GM12878 (cell line): Measurements from ENCODE around the gene SCAANT1. TPM values are rescaled to one million over a fixed set of nuclear protein-coding genes. Genes with fewer than 3 reads are reported as not detected.

Experiments used
- ASH2L ChIP-seq: fragments of 300-600, 200-600 bp; sonication (generic); IDR thresholded peaks from 2 replicates; pipeline ENCODE4 v1.6.1; 2017; ENCODE audit warnings: low read depth, mild to moderate bottlenecking, borderline replicate concordance
- EGR1 ChIP-seq, 2 experiments: IDR thresholded peaks; 1 replicate in 1 of 2; 2 replicates in 1 of 2; pipeline ENCODE4 v1.6.1; 2011 to 2012; ENCODE audit warnings: low read depth in 2 of 2, low read length in 2 of 2, borderline replicate concordance in 1 of 2, mild to moderate bottlenecking in 1 of 2, moderate library complexity in 1 of 2
- IRF5 ChIP-seq: fragments of 450-650 bp; IDR thresholded peaks from 2 replicates; pipeline ENCODE4 v1.6.1; 2017; ENCODE audit warnings: borderline replicate concordance
- NFYB ChIP-seq: IDR thresholded peaks from 2 replicates; pipeline ENCODE4 v1.6.1; 2011; ENCODE audit warnings: low read depth, mild to moderate bottlenecking, low read length, improper control_type of control experiment, moderate library complexity; ENCODE audit not compliant: insufficient read depth
- NR2C2 ChIP-seq: IDR thresholded peaks from 2 replicates; pipeline ENCODE4 v1.6.1; 2011; ENCODE audit warnings: borderline replicate concordance, low read depth; ENCODE audit not compliant: control insufficient read depth, insufficient read length
- STAT1 ChIP-seq: fragments of 450-650 bp; conservative IDR thresholded peaks from 2 replicates; pipeline ENCODE4 v1.6.1; 2014; ENCODE audit warnings: antibody characterized with exemption, mild to moderate bottlenecking
- TCF3 ChIP-seq: IDR thresholded peaks from 2 replicates; pipeline ENCODE4 v1.6.1; 2012; ENCODE audit warnings: low read depth, mild to moderate bottlenecking, low read length, borderline replicate concordance; ENCODE audit not compliant: insufficient read depth
- ZSCAN29 ChIP-seq: fragments of 450-650 bp; IDR thresholded peaks from 2 replicates; pipeline ENCODE4 v1.6.1; 2017; ENCODE audit warnings: mild to moderate bottlenecking, moderate library complexity
- polyA plus RNA-seq, 11 experiments: library from polyadenylated mRNA; depleted of rRNA in 4 of 11; unstranded in 6 of 11; stranded (reverse) in 5 of 11; fragments of >200 nt; fragmentation: Nextera tagmentation in 4 of 11; fragmentation: Illumina TruSeq in 1 of 11; extraction: Ambion mirVana in 4 of 11; extraction: Trizol in 1 of 11; gene quantifications; 1 replicate in 1 of 11; 2 replicates in 10 of 11; pipeline versions ENCODE4 v1.2.1 to v1.2.3, GENCODE V29; 2011 to 2016; ENCODE audit warnings: inconsistent platforms in 2 of 11, missing spikeins in 2 of 11, low read depth in 1 of 11
- total RNA-seq, 4 experiments: library from RNA; depleted of rRNA in 3 of 4; stranded (reverse); fragments of >200 nt in 3 of 4; fragmentation: Illumina TruSeq in 1 of 4; extraction: Trizol in 1 of 4; gene quantifications; 2 replicates each; pipeline versions ENCODE4 v1.2.1 to v1.2.3, GENCODE V29; 2013 to 2021

Gene SCAANT1
- total and polyA plus RNA-seq, 10 of the 15 experiments (the other 5 are each of a cell fraction or from before 2014, with no cell fraction given) = 0.60 to 1.7 (median 0.95) TPM; not detected in 6

DNA sequence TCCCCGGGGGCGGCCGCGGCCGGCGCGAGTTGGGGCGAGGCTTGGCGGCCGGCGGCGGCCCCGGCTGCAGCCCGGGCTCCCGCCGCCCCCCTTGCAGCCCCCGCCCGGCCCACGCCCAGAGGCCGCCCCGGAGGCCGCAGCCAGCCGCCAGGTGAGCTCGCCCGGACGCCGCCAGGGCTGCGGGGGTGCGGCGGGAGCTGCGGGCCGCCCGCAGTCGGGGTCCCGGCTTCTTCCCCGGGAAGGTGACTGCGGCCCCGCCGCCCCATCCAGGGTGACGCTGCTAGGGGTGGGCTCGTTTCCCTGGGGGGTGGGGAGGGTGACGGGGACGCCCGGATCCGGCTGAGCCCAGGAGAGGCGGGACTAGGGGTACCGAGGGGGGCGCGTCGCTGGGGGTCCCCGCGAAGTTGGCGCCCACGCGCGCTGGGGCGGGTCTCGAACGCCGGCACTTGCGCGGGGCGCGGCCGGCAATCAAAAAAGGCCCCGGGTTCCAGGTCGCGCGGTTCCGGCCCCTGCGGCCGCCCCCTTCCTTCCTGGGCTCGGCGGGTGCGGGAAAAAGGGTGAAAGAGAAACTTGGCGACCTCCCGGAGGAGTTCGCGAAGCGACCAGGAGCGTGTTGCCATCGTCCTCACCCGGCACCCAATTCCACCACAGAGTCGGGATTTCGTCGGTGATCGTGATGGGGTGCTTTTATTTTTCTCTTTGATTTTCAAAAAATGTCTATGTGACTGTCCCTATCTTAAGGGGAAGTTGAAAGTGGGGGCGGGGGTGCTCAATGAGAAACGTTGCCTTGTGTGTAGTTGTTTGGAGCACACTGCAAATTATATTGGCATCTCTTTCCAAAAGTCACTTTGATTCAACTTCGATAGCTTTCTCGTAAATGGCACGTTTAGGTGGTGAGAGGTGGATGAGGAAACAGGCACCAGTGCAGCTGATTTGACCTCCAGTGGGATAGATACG lies 47.9 kb downstream of the SCAANT1 start (continued):
- TF ChIP-seq IRF5 = no peak
- peak; percentile 33; the same call in 1 of the 2 replicates for TF ChIP-seq TCF3
- TF ChIP-seq ASH2L = no peak
- no peak for TF ChIP-seq NFYB
- TF ChIP-seq EGR1 (IDR thresholded peaks at IDR 0.05; ENCODE audit: borderline replicate concordance in 1 of 2, low read depth in 2 of 2, low read length in 2 of 2) = peak in 1 of 2 experiments; percentile 54; a peak in 1 of 3 replicates
- no peak for TF ChIP-seq STAT1
- no peak for TF ChIP-seq NR2C2
- TF ChIP-seq ZSCAN29 = no peak
